ENCODE results near the gene RTTN. TPM values are rescaled to one million over a fixed set of nuclear protein-coding genes. Genes with fewer than 3 reads are reported as not detected.

The RTTN gene
- total and polyA plus RNA-seq, 2 donors (not counting 3 experiments of a cell fraction or from before 2014, with no cell fraction given): 3.1 to 17.4 TPM

GRCh38 chr18:70037431-70038061, 167.9 kb downstream of the RTTN start:
- intact Hi-C loops (cut with micrococcal nuclease): no loop called here
- no peak overlapping the region for H3K4me2 ChIP-seq (ENCODE audit: insufficient read depth, low read length)
- dilution Hi-C loops (cut with MboI; ENCODE audit: extremely low pct_ligation_motif_present, low sequenced_read_pairs): no loop called here
- H3K9me1 ChIP-seq (replicated peaks; ENCODE audit: control insufficient read depth, extremely low read depth, insufficient read depth, low read length): no peaks in the 10 kb centered on the region
- DNase-seq (ENCODE audit: low read depth, low spot score): no peak
- no peak overlapping the region for H2AFZ ChIP-seq (ENCODE audit: low read depth, low read length)
- no peaks in the 10 kb centered on the region for H3K9me3 ChIP-seq (replicated peaks; ENCODE audit: control insufficient read depth, insufficient read depth, low read length)
- H3K36me3 ChIP-seq (ENCODE audit: control insufficient read depth in 2 of 2, extremely low read depth in 1 of 2, insufficient read depth in 2 of 2, low read length in 2 of 2): no peaks in the 10 kb centered on the region
- H3K9ac ChIP-seq (replicated peaks; ENCODE audit: extremely low read depth, insufficient read depth, low read length): no peak overlapping the region
- FAIRE-seq: no peak
- no peak overlapping the region for H3K27ac ChIP-seq (ENCODE audit: insufficient read depth, low read depth, low read length)
- BruUV-seq (replicated peaks): no TSS peak
- no peak overlapping the region for H3K4me3 ChIP-seq (replicated peaks in 1 of 3; ENCODE audit: insufficient read depth in 1 of 3, low read depth in 1 of 3, low read length in 3 of 3)
- H3K27me3 ChIP-seq (ENCODE audit: control insufficient read depth in 2 of 2, insufficient read depth in 2 of 2, low read length in 2 of 2): no peaks in the 10 kb centered on the region
- H3K79me2 ChIP-seq (ENCODE audit: control insufficient read depth, insufficient read depth, low read length): no peaks in the 10 kb centered on the region
- H4K20me1 ChIP-seq (replicated peaks; ENCODE audit: control insufficient read depth, extremely low read depth, insufficient read depth, low read length): no peaks in the 10 kb centered on the region
- ChIA-PET CTCF (no interaction called here), POLR2A (no interaction called here)
- H3K4me1 ChIP-seq (ENCODE audit: control insufficient read depth, extremely low read depth, insufficient read depth, low read length): no peaks in the 10 kb centered on the region
- TF ChIP-seq EZH2 (IDR thresholded peaks at IDR 0.05; ENCODE audit: borderline replicate concordance, low read depth, low read length, severe bottlenecking): no peak
- no peak for TF ChIP-seq GATA2 (IDR thresholded peaks at IDR 0.05; ENCODE audit: insufficient read depth, insufficient read length, low read depth, low read length)
- TF ChIP-seq, protein P1, sequence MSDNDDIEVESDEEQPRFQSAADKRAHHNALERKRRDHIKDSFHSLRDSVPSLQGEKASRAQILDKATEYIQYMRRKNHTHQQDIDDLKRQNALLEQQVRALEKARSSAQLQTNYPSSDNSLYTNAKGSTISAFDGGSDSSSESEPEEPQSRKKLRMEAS (IDR thresholded peaks at IDR 0.05; ENCODE audit: insufficient read depth, insufficient read length): no peak
- TF ChIP-seq POLR2A (IDR thresholded peaks at IDR 0.05; ENCODE audit: low read depth, low read length): no peak
- TF ChIP-seq CTCF (IDR thresholded peaks at IDR 0.05; ENCODE audit: extremely low read depth in 1 of 2, insufficient read depth in 1 of 2, low read depth in 1 of 2, low read length in 2 of 2): no peak
- TF ChIP-seq JUN (IDR thresholded peaks at IDR 0.05; ENCODE audit: borderline replicate concordance, insufficient read depth, insufficient read length, low read depth): no peak
- no peak for TF ChIP-seq MYC (IDR thresholded peaks at IDR 0.05; ENCODE audit: low read depth, low read length)
- no peak for TF ChIP-seq POLR2AphosphoS5 (IDR thresholded peaks at IDR 0.05; ENCODE audit: insufficient read depth, low read depth, low read length)
- no peak for TF ChIP-seq FOS (IDR thresholded peaks at IDR 0.05; ENCODE audit: borderline replicate concordance, insufficient read depth, low read length)
